K562 (cell line): ENCODE measurements around the gene NTN3. TPM values are rescaled to one million over a fixed set of nuclear protein-coding genes. Genes with fewer than 3 reads are reported as not detected.

Source experiments
- ATAC-seq: fragments of 200-7000 bp; cut with Tn5 transposase; 3 replicates; pipeline ENCODE4 v1.9.1; 2020; ENCODE audit warnings: moderate library complexity
- BruUV-seq: library from RNA; stranded (reverse); fragments of 400-500 nt; replicated peaks from 2 replicates; lab custom pipeline; 2021; lab: Mats Ljungman, UMichigan
- CTCF ChIA-PET: fragments of 300-600 bp; formaldehyde crosslinking; extraction: SDS; loops from one replicate; lab custom pipeline; 2021; ENCODE audit warnings: low intra/inter-chr PET ratio; lab: Yijun Ruan, JAX
- POLR2A ChIA-PET: fragments of 300-600, 350-650 bp; sonication (Branson Sonifier 250); formaldehyde crosslinking; extraction: SDS; loops from one replicate; lab custom pipeline; 2021; ENCODE audit warnings: antibody characterized with exemption, inconsistent platforms; lab: Yijun Ruan, JAX
- DNase-seq, 4 experiments: peaks; one replicate each; pipeline versions ENCODE4 v3.0.0 to v3.0.0-alpha.2; 2011 to 2018; ENCODE audit warnings: low spot score in 3 of 4, mixed read lengths in 3 of 4; ENCODE audit errors: extremely low read depth in 1 of 4
- FAIRE-seq: peaks from 2 replicates; lab custom pipeline; 2011; peaks lifted over from hg19 to GRCh38; lab: Jason Lieb, UNC
- H2AFZ ChIP-seq: 2 replicates; pipeline ENCODE4 v1.6.0; 2011; ENCODE audit warnings: low read depth, low read length, control low read depth, inconsistent platforms
- H3K27ac ChIP-seq: fragments of 200-600 bp; 3 replicates; pipeline ENCODE4 v1.8.0; 2011; ENCODE audit warnings: low read depth, mild to moderate bottlenecking, control low read depth, inconsistent platforms, low read length, moderate library complexity, mixed read lengths; ENCODE audit errors: extremely low read depth
- H3K27me3 ChIP-seq, 2 experiments: fragments of 300-600 bp in 1 of 2; 2 replicates in 1 of 2; 3 replicates in 1 of 2; pipeline versions ENCODE4 v1.6.0 to v1.8.0; 2011; ENCODE audit warnings: inconsistent platforms in 2 of 2, low read length in 2 of 2, mild to moderate bottlenecking in 1 of 2, mixed read lengths in 1 of 2, moderate library complexity in 1 of 2; ENCODE audit not compliant: control insufficient read depth in 2 of 2, insufficient read depth in 2 of 2
- H3K36me3 ChIP-seq: fragments of 300-600 bp; 3 replicates; pipeline ENCODE4 v1.8.0; 2011; ENCODE audit warnings: mild to moderate bottlenecking, low read length, inconsistent platforms; ENCODE audit not compliant: control insufficient read depth, insufficient read depth
- H3K4me1 ChIP-seq, 2 experiments: fragments of 200-600 bp in 1 of 2; replicated peaks in 1 of 2; 2 replicates in 1 of 2; 3 replicates in 1 of 2; pipeline versions ENCODE4 v1.5.1 to v1.8.0; 2011; ENCODE audit warnings: inconsistent platforms in 2 of 2, low read length in 2 of 2, mild to moderate bottlenecking in 1 of 2, mixed read lengths in 1 of 2, moderate library complexity in 1 of 2; ENCODE audit not compliant: control insufficient read depth in 2 of 2, insufficient read depth in 2 of 2
- H3K4me2 ChIP-seq: 2 replicates; pipeline ENCODE4 v1.6.1; 2011; ENCODE audit warnings: low read length, control low read depth, inconsistent platforms, mixed read lengths; ENCODE audit not compliant: insufficient read depth
- H3K4me3 ChIP-seq: fragments of 200-600 bp; sonication (generic), shearing (Covaris generic); 2 replicates; pipeline ENCODE4 v1.5.1; 2016; ENCODE audit warnings: control low read depth, inconsistent platforms
- H3K79me2 ChIP-seq: fragments of 200-600 bp; 3 replicates; pipeline ENCODE4 v1.8.0; 2011; ENCODE audit warnings: low read length, inconsistent platforms; ENCODE audit not compliant: control insufficient read depth, insufficient read depth
- H3K9ac ChIP-seq, 2 experiments: 2 replicates each; pipeline versions ENCODE4 v1.6.0 to v1.6.1; 2011; ENCODE audit warnings: low read depth in 2 of 2, low read length in 2 of 2, control low read depth in 1 of 2, inconsistent platforms in 1 of 2, mild to moderate bottlenecking in 1 of 2, mixed read lengths in 1 of 2; ENCODE audit not compliant: insufficient read depth in 1 of 2
- H3K9me1 ChIP-seq: one replicate; pipeline ENCODE4 v1.6.0; 2011; ENCODE audit warnings: inconsistent platforms, mild to moderate bottlenecking, low read length, moderate library complexity; ENCODE audit not compliant: control insufficient read depth, insufficient read depth
- H3K9me3 ChIP-seq: replicated peaks from 2 replicates; pipeline ENCODE4 v1.5.1; 2011; ENCODE audit warnings: low read depth, low read length, inconsistent platforms; ENCODE audit not compliant: control insufficient read depth, insufficient read depth
- H4K20me1 ChIP-seq: replicated peaks from 2 replicates; pipeline ENCODE4 v1.6.1; 2011; ENCODE audit warnings: low read length, inconsistent platforms, mixed read lengths; ENCODE audit not compliant: control insufficient read depth, insufficient read depth
- GATAD2A ChIP-seq: fragments of 450-650 bp; IDR thresholded peaks from 2 replicates; pipeline ENCODE4 v1.6.1; 2017
- POLR2B ChIP-seq: fragments of 450-650 bp; IDR thresholded peaks from 2 replicates; pipeline ENCODE4 v1.6.1; 2018; ENCODE audit warnings: low read depth; ENCODE audit not compliant: partially characterized antibody
- ZNF263 ChIP-seq: sonication (generic); formaldehyde crosslinking; IDR thresholded peaks from 2 replicates; pipeline ENCODE4 v1.8.0; 2022; ENCODE audit warnings: mild to moderate bottlenecking, missing genetic modification reagents, borderline replicate concordance
- WGBS: fragments of 100-300 bp; shearing (Covaris generic); methylation state at CpG from one replicate; pipeline ENCODE4 v1.1.6; 2016; ENCODE audit warnings: low coverage, mixed read lengths; ENCODE audit not compliant: insufficient coverage; ENCODE audit errors: missing lambda C conversion rate; 5-methylcytosine and 5-hydroxymethylcytosine counted together
- in situ Hi-C: fragments of 300-500 bp; cut with MboI; formaldehyde crosslinking; loops from 4 replicates; pipeline ENCODE4 v1.15.0; 2018; ENCODE audit warnings: inconsistent platforms, mixed read lengths
- intact Hi-C: fragments of 100-400 bp; cut with micrococcal nuclease; formaldehyde crosslinking; loops from 2 replicates; pipeline ENCODE4 v1.14.2; 2022
- polyA plus RNA-seq, 8 experiments: library from polyadenylated mRNA; depleted of rRNA in 4 of 8; stranded (reverse) in 5 of 8; unstranded in 3 of 8; fragments of >200 nt; fragmentation: Nextera tagmentation in 2 of 8; fragmentation: Illumina TruSeq in 1 of 8; extraction: Ambion mirVana in 2 of 8; extraction: Trizol in 1 of 8; gene quantifications; 2 replicates each; pipeline versions ENCODE4 v1.2.1 to v1.2.3, GENCODE V29; 2011 to 2014; ENCODE audit warnings: inconsistent platforms in 1 of 8, missing spikeins in 1 of 8
- total RNA-seq, 7 experiments: library from RNA; depleted of rRNA in 6 of 7; stranded (reverse); fragments of >200 nt in 6 of 7; fragmentation: Illumina TruSeq in 2 of 7; extraction: Trizol in 2 of 7; gene quantifications; 2 replicates each; pipeline versions ENCODE4 v1.2.1 to v1.2.3, GENCODE V29; 2011 to 2021; ENCODE audit warnings: low replicate concordance in 1 of 7
- TF ChIP-seq, protein P1 (sequence below), 3 experiments: IDR thresholded peaks in 2 of 3; conservative IDR thresholded peaks in 1 of 3; 2 replicates each; pipeline ENCODE4 v1.5.1; 2011 to 2012; ENCODE audit warnings: low read length in 3 of 3, mild to moderate bottlenecking in 3 of 3, control low read depth in 2 of 3, improper control_type of control experiment in 1 of 3, inconsistent platforms in 1 of 3, low read depth in 1 of 3, mixed read lengths in 1 of 3, moderate library complexity in 1 of 3; ENCODE audit not compliant: insufficient read depth in 2 of 3
- TF ChIP-seq, protein P2 (sequence below), 3 experiments: fragments of 200-800 bp in 1 of 3; sonication (Bioruptor generic) in 1 of 3; sonication (generic) in 1 of 3; formaldehyde crosslinking in 1 of 3; IDR thresholded peaks; 2 replicates each; pipeline versions ENCODE4 v1.6.1 to v1.8.0; 2016 to 2022; ENCODE audit warnings: mild to moderate bottlenecking in 2 of 3, missing compliant biosample characterization in 2 of 3, missing genetic modification characterization in 2 of 3, missing genetic modification reagents in 1 of 3

The NTN3 gene
- total and polyA plus RNA-seq, 9 of the 15 experiments (the other 6 are each of a cell fraction or from before 2014, with no cell fraction given): not detected

DNA sequence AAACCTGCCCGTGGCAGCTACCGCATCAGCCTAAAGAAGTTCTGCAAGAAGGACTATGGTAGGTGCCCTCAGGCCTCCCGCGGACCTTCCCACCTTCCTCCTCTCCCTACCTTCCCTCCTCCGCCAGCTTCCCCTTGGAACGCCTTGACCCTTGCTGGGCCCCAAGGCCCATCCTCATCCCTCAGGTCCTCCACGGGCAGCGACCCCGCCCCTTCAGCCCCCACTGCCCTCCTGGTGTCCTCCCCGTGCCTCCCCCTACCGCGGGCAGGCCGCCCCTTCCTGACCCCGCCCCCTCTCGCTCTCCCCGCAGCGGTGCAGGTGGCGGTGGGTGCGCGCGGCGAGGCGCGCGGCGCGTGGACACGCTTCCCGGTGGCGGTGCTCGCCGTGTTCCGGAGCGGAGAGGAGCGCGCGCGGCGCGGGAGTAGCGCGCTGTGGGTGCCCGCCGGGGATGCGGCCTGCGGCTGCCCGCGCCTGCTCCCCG is 2.4 kb downstream of the NTN3 start:
- intact Hi-C loops: no loop called here
- peak overlapping the region in 1 of 2 experiments; percentile 98; a peak in 2 of 4 replicates for H3K9ac ChIP-seq

More for the DNA sequence above, 2.4 kb downstream of the NTN3 start:
- Histone ChIP-seq H4K20me1 (peaks cover 3% of the 10 kb centered on the region; the same call in 1 of the 2 replicates), H3K27me3 (no peaks in the 10 kb centered on the region), H3K79me2 (peaks cover 43% of the 10 kb centered on the region), H3K9me3 (no peaks in the 10 kb centered on the region)
- peak; percentile 41 to 81 (median 68) for DNase-seq
- 6% methylated on average over 46 of the region's 49 CpGs for WGBS
- TF ChIP-seq ZNF263 (CRISPR knock-in tag) (peak; percentile 73), GATAD2A (0 out of 2 replicates have a peak, but pooled peaks have one; percentile 22), POLR2B (peak; percentile 28)
- TF ChIP-seq, protein P1, sequence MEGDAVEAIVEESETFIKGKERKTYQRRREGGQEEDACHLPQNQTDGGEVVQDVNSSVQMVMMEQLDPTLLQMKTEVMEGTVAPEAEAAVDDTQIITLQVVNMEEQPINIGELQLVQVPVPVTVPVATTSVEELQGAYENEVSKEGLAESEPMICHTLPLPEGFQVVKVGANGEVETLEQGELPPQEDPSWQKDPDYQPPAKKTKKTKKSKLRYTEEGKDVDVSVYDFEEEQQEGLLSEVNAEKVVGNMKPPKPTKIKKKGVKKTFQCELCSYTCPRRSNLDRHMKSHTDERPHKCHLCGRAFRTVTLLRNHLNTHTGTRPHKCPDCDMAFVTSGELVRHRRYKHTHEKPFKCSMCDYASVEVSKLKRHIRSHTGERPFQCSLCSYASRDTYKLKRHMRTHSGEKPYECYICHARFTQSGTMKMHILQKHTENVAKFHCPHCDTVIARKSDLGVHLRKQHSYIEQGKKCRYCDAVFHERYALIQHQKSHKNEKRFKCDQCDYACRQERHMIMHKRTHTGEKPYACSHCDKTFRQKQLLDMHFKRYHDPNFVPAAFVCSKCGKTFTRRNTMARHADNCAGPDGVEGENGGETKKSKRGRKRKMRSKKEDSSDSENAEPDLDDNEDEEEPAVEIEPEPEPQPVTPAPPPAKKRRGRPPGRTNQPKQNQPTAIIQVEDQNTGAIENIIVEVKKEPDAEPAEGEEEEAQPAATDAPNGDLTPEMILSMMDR (IDR thresholded peaks at IDR 0.05 in 2 of 3, conservative IDR thresholded peaks at IDR 0.05 in 1 of 3; ENCODE audit: insufficient read depth in 2 of 3, low read depth in 1 of 3, low read length in 3 of 3): no peak
- TF ChIP-seq, protein P2, sequence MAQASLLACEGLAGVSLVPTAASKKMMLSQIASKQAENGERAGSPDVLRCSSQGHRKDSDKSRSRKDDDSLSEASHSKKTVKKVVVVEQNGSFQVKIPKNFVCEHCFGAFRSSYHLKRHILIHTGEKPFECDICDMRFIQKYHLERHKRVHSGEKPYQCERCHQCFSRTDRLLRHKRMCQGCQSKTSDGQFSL (CRISPR knock-in tag; IDR thresholded peaks at IDR 0.05): peak; percentile 13; the same call in 1 of the 2 replicates
- TF ChIP-seq, protein P2 (tag; IDR thresholded peaks at IDR 0.05): no peak
- TF ChIP-seq, all 486 proteins: peak for 4
- peak overlapping the region; percentile 35; the same call in 1 of the 2 replicates for H2AFZ ChIP-seq
- CTCF ChIA-PET: interaction anchor here (0.6 to 1.1 kb wide), 2 partner anchors 28 to 176 kb away, joined by 3 read pairs; no protein-coding TSS in a partner anchor
- peaks cover 29 to 93% of the 10 kb centered on the region in 2 experiments for H3K4me1 ChIP-seq
- no peaks in the 10 kb centered on the region; the same call in 2 of the 3 replicates for H3K36me3 ChIP-seq
- ATAC-seq: no peak
- H3K4me2 ChIP-seq: peak overlapping the region; percentile 34; the same call in 1 of the 2 replicates
- peak overlapping the region; percentile 88; the same call in 1 of the 3 replicates for H3K27ac ChIP-seq
- peak overlapping the region; percentile 76 for H3K4me3 ChIP-seq
- POLR2A ChIA-PET: interaction anchor here (0.6 to 1.4 kb wide), 4 partner anchors 10 to 226 kb away, joined by 3 read pairs; no protein-coding TSS in a partner anchor
- FAIRE-seq: no peak
- no peaks in the 10 kb centered on the region for H3K9me1 ChIP-seq
- in situ Hi-C loops: no loop called here
- no TSS peak for BruUV-seq
